NB4 (cell line): ENCODE results near the gene RARB.

Source experiments
- DNase-seq: peaks from one replicate; pipeline ENCODE4 v3.0.0; 2010; ENCODE audit warnings: low read depth
- H3K4me3 ChIP-seq: one replicate; pipeline ENCODE4 v1.5.1; 2011; ENCODE audit warnings: mild to moderate bottlenecking, low read depth, low read length, moderate library complexity
- CTCF ChIP-seq: IDR thresholded peaks from one replicate; pipeline ENCODE4 v1.5.1; 2012; ENCODE audit warnings: low read depth, low read length
- MAX ChIP-seq: IDR thresholded peaks from 2 replicates; pipeline ENCODE4 v1.6.1; 2011; ENCODE audit warnings: low read depth, low read length
- MYC ChIP-seq: IDR thresholded peaks from 2 replicates; pipeline ENCODE4 v1.6.1; 2011; ENCODE audit warnings: low read depth, low read length
- POLR2A ChIP-seq: IDR thresholded peaks from 2 replicates; pipeline ENCODE4 v1.6.1; 2011; ENCODE audit warnings: mild to moderate bottlenecking; ENCODE audit not compliant: insufficient read length; ENCODE audit errors: extremely low read depth

The RARB gene

DNA sequence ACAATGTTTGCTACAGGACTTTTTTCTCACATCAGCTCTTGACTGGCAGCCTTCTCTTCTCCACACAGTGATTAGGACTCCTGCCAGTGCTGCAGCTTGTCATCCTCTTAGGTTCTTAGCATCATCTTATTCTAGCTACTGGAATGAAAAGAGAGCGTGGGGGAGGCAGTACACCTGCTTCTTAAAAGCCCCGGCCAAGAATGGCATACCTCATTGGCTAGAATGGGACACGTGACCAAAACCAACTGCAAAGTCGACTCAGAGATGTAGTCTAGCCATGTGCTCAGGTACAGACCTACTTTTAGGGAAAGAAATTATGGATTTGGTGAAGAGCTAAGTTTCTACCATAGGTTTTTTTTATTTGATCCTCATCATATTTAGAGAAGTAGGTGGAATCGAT lies 44.1 kb downstream of the RARB start:
- H3K4me3 ChIP-seq: no peak overlapping the region
- TF ChIP-seq MAX (no peak), MYC (no peak), POLR2A (no peak), CTCF (no peak)
- DNase-seq: no peak

GRCh38 chr3:25472731-25473130 lies 44.7 kb downstream of the RARB start:
- no peak for TF ChIP-seq MYC
- DNase-seq: no peak
- no peak overlapping the region for H3K4me3 ChIP-seq

GRCh38 chr3:25473246-25473645 lies 45.2 kb downstream of the RARB start:
- DNase-seq: no peak

DNA sequence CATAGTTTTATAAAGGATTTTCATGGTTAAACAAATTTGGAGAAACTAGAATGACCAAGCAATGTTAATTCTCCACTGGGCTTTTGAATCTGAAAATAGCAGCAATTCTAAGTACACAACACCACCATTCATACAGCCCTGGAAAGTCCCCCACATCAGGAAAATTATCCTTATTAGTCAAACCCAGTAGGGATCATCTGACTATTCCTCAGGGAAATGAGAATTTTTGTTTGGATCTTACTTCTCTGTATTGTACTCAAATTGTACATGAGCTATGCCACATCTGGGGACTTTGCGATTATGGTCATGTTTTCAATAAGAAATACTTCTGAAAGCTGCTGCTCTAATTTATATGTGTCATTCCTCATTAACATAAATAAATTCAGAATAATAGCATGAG lies 46.0 kb downstream of the RARB start:
- no peak for DNase-seq
- no peak for TF ChIP-seq MAX
- no peak for TF ChIP-seq CTCF
- no peak for TF ChIP-seq POLR2A
- no peak for TF ChIP-seq MYC
- no peak overlapping the region for H3K4me3 ChIP-seq

More at GRCh38 chr3:25473246-25473645, 45.2 kb downstream of the RARB start:
- TF ChIP-seq MYC (no peak), CTCF (no peak)
- no peak overlapping the region for H3K4me3 ChIP-seq

DNA sequence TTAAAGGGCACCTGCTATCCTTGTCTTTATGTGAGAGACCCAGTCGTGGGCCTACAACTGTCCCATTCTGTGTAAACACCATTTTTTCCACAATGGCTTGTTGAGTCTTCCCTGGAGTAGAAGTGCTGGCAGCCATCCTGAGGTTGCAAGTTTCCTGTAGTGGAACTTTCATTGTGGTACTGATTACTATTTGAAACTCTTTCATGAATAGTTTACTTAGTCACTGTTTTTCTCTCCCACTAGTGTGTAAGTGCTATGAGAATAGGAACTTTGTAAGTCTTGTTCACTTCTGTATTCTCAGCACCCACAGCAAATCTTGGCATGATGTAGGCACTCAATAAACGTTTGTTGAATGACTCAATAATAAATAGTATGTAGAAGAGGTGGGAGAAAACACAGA lies 48.6 kb downstream of the RARB start:
- DNase-seq: no peak
- TF ChIP-seq POLR2A (no peak), MYC (no peak), CTCF (no peak), MAX (no peak)
- no peak overlapping the region for H3K4me3 ChIP-seq

GRCh38 chr3:25478211-25478757 lies 50.2 kb downstream of the RARB start:
- no peak for DNase-seq
- H3K4me3 ChIP-seq: no peak overlapping the region
- TF ChIP-seq POLR2A: no peak

DNA sequence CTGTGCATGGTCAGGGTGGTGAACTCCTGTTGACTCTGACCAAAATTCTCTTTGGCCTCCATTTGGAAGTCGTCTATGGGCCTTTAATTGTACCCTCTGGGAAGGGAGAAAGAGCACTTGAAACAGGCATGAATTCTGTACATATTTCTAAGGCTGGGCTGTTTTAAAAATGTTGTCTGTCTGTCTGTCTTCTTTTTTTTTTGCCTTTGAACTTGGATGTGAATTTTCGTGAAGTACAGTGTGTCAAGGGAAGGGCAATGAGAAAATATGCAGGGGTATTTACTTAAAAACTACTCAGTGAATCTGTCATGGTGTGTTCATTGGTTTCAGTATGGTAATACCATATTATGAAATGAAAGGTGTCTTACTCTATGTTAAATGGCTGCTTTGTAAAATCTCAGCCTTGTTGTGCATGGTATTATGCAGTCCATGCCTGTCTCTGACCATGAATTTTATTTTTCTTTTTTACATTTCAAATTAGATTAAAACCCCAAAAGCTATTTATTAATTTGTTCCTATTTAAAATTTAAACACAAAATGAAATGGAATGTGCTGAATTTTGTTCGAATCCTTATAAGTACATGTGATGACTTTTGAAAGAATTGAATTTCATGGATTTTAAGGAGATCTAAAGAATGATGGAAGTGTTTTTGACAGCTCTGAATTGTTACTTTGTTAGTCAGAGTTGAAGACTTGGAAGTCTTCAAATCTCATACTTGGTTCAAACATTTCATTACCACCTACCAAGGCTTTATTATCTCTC lies 51.1 kb downstream of the RARB start:
- no peak overlapping the region for H3K4me3 ChIP-seq
- no peak for DNase-seq
- TF ChIP-seq MYC: no peak

- no peak for DNase-seq
- no peak for TF ChIP-seq POLR2A
- no peak for TF ChIP-seq MAX
- no peak for TF ChIP-seq CTCF
- no peak for TF ChIP-seq MYC
- no peak overlapping the region for H3K4me3 ChIP-seq
Observed at GRCh38 chr3:25479727-25480010, 51.6 kb downstream of the RARB start.
